HG03575 (cell line): ENCODE data around the gene LUC7L3.

Source experiments
- ATAC-seq: cut with Tn5 transposase; IDR thresholded peaks from one replicate; pipeline ENCODE4 v1.9.1; 2021; ENCODE audit not compliant: unreplicated experiment, insufficient number of reproducible peaks, low FRiP score; ENCODE audit errors: extremely low read depth

The LUC7L3 gene

DNA sequence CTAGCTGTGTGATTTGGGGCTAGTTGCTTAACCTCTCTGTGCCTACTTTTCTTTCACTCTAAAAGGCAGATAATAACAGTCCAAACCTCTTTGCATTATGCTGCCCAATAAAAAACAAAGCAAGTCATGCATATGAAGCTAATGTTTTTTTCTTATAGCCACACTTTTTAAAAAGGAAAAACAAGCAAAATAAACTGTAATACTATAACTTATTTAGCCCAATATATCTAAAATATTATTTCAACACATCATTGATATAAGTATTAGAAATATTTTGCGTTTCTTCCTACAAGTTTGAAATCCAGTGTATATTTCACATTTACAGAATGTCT, 34.1 kb upstream of the LUC7L3 start:
- no peak for ATAC-seq

DNA sequence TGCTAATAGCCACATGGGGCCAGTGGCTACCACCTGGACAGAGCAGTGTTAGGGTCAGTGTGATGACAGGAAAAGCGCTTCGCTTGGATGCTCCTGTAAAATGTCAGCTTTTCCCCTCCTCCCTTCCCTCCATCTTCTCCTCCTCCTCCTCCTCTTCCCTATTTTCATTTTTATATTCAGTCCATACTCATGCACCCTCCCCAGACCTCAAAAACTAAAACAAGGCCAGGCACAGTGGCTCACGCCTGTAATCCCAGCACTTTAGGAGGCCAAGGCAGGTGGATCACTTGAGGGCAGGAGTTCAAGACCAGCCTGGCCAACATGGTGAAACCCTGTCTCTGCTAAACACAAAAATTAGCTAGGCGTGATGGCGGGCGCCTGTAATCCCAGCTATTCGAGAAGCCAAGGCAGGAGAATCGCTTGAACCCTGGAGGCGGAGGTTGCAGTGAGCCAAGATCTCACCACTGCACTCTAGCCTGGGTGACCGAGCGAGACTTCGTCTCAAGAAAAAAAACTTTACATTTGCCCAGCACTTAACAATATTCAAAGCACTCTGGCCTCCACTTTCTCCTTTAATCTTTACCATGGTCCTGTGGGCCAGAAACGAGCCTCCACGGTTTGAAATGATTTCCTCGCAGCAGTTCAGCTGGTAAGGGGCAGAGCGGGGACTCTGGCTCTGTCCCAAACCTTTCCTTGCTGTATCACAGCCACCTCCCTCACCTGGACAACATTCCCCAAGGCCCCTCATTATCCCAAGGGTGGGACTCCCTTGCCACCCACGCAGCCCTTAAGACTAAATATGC, 33.5 kb upstream of the LUC7L3 start:
- ATAC-seq: no peak

DNA sequence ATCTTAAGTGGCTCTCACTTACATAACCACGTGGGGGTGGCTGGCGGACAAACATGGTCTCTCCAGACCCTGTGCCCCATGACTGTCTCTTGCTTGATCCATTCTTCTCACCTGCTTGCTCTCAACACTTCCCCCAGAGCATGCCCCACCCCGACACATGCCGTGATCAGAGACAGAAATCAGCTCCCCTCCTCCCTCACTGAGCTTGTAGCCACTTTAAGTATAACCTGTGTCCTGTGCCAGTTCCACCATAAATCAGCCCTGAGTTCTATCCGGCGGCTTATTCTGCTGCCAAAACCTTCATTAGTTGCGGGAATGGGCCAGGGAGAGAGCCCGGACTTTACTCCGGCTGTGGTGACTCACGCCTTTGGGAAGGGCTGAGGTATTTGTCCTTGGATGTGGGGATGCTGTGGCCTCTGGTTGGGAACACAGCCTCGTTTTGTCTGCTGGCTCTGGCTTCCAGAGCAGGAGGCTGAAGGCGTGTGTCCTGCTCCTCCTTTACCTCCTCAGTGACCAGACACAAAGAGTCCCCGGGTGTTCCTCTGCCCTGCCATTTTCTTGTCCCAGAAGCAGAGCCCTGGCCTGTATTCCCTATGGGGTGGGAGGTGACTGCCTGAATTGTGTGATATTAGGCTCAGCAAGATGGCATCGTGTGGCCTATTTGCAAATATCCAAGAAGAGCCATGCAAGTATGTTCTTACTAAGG, 32.8 kb upstream of the LUC7L3 start:
- no peak for ATAC-seq

DNA sequence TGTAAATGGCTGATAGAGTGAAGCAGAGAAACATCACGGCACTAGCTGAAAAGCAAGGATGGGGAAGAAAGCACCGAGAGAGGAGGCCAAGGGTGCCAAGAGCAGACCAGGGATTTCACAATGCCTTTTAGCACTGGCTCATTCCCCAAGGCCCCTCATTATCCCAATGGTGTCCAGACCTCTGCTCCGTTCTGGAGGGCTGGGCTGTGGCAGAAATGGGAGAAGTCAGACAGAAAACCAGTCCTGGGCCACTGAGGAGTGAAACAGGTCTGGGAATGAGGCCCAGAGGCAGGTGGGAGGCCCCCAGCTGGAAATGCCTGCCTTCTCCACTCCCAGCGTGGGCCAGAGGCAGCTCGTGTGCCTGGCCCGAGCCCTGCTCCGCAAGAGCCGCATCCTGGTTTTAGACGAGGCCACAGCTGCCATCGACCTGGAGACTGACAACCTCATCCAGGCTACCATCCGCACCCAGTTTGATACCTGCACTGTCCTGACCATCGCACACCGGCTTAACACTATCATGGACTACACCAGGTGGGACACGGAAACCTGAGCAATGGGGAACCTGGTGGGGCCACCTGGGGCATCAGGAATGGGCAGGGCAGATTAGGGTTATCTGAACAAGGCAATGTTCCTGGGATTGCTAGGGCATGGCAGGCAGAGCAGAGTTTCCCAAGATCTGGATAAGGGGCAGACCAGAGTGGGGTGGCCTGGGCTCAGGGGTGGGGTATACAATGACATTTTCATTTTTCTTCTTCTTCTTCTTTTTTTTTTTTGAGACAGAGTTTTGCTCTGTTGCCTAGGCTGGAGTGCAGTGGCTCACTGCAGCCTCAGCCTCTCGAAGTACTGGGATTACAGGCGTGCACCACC, 32.0 kb upstream of the LUC7L3 start:
- no peak for ATAC-seq

DNA sequence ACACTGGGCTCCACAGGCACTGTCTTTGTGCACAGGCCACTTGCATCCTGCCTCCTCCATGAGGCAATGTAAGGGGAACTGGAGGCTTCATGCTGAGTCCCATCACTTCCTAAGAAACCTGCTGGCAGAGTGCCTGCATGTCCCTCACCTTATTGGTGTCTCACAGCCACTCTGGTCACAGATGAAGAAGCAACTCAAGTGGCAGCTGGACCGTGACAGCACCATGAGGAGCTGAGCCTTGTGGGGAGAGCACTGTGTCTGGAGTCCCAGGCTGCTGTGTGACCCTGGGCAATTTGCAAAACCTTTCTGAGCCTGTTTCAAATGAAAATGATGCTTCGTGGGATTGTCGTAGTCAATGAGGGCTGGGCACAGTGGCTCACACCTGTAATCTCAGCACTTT, 31.2 kb upstream of the LUC7L3 start:
- ATAC-seq: no peak

DNA sequence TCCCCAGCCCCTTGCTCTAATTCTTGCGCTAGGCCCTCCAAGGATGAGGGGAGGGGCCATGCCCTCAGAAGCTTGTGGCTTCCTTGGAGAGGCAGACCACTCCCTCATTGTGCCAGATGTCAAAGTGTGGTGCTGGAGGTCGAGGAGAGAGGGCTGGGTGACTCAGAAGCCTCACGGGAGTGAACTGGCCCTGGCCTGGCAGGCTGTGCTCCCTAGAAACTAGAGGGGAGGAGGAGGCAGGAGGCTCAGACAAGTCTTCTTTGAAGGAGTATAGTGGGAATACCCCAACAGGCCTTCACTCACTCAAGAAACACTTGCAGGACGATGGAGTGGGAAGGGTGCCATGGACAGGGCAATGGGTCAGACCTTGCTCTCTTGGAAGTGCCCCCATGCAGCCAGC, 30.2 kb upstream of the LUC7L3 start:
- ATAC-seq: no peak

DNA sequence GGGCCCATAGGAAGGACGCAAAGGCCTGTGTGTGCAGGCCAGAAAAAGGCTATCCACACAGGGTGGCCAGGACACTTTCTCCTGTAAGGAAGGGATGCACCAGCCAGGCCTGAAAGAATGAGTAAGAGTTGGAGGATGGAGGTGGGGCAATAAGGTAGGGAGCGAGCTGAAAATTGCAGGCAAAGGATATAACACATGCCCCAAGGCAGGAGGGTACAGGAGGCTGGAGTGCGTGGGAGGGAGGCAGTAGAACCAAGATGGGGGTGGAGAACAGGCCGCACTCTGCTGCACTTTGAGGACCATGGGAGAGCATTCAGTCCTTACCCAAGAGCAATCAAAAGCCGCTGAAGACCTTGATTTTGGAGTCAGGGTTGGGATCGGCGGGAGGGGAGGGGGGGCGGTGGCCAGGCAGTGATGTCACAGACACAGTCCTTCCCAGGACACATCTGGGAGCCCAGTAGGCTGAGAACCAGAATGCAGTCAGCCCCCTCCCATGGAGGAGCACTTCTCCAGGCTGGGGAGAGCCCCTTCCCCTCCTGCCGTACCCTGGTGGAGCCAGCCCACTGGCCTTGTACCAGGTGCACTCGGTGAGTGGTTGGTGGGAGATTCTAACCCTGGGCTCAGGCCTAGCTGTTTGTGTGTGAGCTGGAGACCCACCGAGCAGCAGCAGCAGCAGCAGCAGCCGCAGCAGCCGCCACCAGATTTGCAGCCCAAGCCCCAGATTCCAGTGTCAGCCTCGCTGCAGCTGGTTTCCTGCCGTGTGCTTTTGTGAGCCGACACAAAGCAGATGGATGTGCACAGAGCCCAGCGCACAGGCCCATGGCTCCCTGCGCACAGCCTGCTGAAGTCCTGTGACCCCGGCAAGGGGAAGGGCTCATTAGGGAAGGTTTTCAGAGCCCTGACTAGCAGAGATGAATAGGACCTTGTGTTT, 29.2 kb upstream of the LUC7L3 start:
- no peak for ATAC-seq

DNA sequence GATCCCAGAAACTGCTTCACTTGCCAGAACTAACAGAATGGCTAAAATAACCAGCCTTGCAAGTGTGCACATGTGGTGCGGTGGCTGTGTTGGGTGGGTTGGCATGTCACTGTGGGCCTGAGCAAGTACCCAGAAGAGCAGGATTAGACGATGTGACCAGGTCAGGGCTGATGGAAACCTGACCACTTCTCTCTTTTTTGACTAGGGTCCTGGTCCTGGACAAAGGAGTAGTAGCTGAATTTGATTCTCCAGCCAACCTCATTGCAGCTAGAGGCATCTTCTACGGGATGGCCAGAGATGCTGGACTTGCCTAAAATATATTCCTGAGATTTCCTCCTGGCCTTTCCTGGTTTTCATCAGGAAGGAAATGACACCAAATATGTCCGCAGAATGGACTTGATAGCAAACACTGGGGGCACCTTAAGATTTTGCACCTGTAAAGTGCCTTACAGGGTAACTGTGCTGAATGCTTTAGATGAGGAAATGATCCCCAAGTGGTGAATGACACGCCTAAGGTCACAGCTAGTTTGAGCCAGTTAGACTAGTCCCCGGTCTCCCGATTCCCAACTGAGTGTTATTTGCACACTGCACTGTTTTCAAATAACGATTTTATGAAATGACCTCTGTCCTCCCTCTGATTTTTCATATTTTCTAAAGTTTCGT, 28.4 kb upstream of the LUC7L3 start:
- ATAC-seq: no peak

DNA sequence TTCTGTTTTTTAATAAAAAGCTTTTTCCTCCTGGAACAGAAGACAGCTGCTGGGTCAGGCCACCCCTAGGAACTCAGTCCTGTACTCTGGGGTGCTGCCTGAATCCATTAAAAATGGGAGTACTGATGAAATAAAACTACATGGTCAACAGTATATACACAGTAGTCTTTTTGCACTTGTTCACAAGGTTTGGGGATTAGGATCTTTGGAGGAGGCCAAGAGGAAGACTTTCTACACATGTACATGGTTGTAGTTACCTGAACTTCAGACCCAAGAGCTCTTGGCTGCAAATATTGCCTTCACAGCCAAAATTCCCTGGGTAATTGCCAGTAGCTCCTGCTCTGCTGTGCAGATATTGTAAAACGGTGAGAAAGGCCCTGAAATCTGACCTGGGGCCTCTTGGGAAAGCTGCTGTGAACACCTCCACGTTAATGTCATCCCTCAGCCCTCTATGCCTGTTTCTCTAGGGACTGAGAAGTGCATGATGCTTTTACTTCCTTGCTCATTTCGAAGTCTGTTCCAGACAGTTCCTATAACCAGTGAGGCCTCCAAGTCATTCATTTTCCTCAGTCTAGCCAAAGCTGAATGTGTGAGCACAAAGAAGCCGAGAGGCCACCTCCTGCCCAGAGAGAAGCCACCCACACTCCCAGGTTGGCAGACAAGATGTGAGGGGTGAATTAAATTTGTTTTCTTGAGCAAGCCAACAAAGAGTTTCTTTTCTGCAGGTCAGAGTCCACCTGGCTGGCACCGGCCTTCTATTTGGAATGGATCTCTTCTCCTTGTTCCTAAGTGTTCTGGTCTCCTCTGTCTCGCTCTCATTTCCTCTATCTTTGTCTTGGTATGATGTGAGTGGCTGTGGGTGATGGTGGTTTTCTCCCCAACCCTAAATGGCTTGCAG, 27.6 kb upstream of the LUC7L3 start:
- ATAC-seq: no peak

DNA sequence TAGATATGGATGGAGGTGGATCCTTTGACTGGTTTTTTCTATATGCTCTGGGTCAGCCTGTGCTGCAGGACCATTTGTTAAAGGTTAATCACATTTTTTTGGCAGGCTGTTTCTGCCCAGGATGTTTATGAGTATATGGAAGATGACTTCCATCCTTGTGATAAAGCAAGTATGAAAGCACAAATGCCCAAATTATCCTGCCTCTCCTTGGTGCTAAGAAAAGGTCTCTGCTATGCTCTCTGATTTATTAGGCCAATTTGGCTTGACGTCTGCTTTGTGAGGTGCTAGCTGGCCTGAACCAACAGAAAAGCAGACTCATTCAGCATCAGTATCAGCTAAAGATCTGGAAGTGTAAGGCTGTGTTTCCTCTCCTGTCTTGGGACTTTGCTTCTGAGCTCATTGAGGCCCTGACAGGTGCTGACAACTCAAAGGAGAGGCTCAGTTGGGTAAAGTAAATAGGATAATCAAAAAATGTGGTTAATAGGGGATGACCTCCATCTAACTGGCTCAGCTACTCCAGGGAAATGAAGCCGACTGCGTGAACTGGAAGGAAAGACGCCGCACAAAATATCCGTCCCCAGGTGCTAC, 26.9 kb upstream of the LUC7L3 start:
- ATAC-seq: no peak

DNA sequence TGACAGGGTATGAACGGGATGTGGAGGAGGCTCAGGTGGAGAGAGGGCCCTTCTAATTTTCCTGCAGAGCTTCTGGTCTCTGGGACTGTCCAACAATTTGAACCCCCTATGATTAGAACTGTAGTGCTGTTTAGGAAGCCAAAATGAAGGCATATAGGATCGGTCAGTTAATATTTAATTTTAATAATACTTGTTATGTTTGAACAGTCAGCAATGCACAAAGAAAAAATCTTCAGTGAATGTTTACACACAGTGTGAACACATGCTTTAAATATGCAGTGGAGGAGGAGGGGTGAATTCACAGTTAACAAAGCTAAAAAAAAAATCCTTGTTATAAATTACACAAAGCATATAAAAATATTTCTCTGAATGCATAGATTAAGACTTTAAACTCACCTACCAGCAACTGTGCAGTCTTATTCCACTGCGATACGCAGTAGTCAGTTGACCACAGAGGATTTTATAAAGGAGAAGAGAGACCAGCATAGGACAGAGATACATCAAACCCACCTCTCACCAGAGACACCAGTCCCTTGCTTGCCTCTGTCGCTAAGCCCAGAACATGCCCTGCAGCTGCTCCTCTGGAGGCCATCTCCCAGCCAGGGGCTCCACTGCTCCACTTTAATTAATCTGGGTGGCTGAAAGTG, 26.2 kb upstream of the LUC7L3 start:
- no peak for ATAC-seq

DNA sequence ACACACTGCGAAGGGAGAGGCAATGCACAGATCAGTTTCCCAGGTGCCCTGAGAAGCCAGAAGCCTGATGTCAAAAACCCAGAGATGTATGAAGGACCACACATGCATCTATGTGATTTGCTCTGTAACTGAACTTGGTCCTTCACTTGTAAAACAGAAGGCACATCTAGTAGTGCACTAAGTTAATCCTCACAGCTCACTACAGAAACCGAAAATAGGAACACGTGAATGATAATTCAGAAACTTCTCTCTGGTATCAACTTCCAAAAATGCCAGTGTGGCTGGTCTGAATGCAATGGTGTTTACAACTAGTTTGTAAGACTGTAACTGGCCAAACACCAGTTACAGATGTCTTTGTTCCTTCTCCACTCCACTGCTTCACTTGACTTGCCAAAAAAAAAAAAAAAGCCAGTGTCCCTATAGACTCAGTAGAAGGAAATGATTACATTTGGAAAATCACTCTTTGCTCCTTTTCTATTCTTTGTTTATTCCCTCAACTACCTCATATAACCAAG, 23.0 kb upstream of the LUC7L3 start:
- no peak for ATAC-seq

DNA sequence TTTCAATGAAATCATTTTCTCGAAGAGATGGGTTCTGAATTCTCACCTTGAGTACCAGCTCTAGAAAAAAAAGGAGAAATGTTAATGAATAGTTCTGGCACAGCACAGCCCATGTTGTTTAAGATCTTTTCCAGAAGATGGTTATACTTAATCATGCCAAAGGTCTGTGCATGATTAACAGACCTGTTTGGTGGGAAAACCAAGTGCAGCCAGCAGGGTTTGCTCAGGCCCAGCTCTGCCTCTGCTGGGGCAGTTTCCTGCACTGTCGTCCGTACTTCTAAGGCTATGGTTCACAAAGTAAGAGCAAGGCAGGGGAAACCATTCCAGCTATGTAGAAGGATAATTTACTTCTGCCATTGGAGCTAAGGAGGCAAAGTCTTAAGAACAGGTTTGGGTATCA, 22.3 kb upstream of the LUC7L3 start:
- ATAC-seq: no peak

DNA sequence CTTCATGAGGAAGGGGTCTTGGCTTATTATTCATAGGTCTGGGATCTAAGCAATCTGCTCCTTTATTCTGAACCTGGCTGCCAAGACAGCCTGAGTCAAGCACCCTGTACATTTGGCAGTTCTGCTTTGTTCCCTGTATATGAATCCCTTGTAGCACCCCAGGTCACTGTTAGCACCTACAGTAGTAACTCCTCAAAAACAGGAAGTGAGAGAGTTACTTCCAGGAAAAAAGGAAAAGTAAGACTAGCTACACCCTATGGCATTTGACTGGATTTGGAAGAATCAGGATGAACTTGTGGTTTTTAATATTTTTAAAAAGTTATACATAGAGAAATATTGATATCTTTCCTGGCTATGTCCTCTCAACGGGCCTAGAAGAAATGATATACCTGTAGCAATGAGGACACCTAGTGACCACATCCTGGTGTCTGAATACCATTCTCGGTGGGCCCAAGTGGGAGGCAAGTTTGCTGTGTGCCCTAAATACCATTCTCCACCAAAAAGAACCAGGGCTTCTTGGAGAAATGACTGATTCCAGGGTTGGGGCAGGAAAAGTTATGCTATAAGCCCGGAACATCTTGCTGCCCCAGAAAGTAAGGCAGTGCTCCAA, 21.6 kb upstream of the LUC7L3 start:
- no peak for ATAC-seq

DNA sequence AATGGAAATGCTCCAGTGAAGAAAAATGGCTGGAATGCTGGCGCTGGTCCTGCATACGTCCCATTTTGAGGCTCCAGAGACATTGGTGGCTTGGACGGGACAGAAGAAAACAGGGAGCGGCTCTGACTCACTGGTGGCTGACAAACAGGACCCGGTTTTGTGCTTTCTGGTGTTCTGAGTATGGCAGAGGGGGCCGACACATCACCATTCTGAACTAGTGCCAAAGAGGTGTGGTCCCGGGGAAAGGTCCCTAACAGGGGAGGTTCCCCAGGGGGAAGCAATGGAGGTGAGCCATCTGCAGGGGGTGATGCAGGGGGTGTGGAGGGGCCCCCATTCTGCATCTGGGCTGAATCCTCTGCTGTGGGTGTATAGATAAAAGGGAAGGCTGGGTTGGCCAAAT, 20.0 kb upstream of the LUC7L3 start:
- no peak for ATAC-seq

DNA sequence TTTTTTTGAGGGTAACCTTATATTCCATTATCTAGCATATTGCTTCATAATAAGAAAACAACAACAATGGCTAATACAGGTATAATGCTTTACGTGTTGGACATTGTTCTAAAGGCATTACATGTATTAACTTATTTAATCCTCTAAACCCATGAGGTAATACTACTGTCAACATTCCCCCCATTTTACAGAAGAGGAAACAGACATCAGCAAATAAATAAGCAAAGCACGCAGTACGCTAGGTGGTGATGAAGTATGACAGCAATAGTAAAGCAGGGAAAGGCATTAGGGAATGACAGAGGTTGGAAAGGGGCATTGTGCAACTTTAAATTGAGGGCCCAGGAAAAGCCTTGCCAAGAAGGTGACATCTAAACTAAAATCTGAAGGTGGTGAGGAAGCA, 16.2 kb upstream of the LUC7L3 start:
- no peak for ATAC-seq
